ENCODE results near the gene AP2M1. TPM values are rescaled to one million over a fixed set of nuclear protein-coding genes. Genes with fewer than 3 reads are reported as not detected.

The AP2M1 gene
- total and polyA plus RNA-seq, 2 of the 8 experiments (the other 6 are each of a cell fraction or from before 2014, with no cell fraction given): 403 to 454 TPM

DNA sequence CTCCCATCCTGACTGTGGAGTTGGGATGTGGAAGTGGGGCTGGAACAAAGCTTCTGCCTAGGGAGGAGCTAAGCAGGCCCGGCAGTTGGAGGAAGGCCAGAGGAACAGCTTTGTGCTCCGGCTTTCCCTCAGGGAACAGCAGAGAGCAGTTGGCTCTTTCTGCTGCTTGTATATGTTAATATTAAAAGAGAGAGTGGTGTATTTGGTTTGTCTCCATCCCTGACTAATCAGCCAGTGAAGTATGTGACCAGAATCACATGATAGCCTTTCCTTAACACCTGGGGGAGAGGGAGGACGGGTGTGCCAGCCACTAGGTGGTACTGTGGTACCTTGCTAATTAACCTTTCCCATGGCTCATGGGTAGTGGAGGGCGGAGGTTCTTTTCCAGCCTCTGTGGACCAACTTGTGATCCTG, 29.5 kb upstream of the AP2M1 start:
- Histone ChIP-seq H4K20me1 (replicated peaks in 1 of 2; ENCODE audit: control insufficient read depth in 1 of 2, insufficient read depth in 2 of 2, low read length in 2 of 2) (peaks cover 0 to 3% of the 10 kb centered on the region in 2 experiments), H2BK20ac (ENCODE audit: low read length) (no peak overlapping the region), H3K36me3 (ENCODE audit: control insufficient read depth in 2 of 4, insufficient read depth in 4 of 4, low read length in 3 of 4) (peaks cover 11 to 51% (median 34%) of the 10 kb centered on the region in 4 experiments), H2BK15ac (ENCODE audit: low read length) (no peak overlapping the region), H3K56ac (replicated peaks; ENCODE audit: insufficient read length, low read depth, low read length) (no peak overlapping the region), H3K79me2 (ENCODE audit: control insufficient read depth in 1 of 2, insufficient read depth in 2 of 2, low read length in 2 of 2) (no peaks in the 10 kb centered on the region; a peak in 1 of 4 replicates), H2BK120ac (replicated peaks; ENCODE audit: low read depth, low read length) (no peak overlapping the region), H4K91ac (replicated peaks; ENCODE audit: insufficient read length, low read length) (no peak overlapping the region), H3K4me2 (ENCODE audit: insufficient read depth in 1 of 2, low read depth in 2 of 2, low read length in 2 of 2) (no peak overlapping the region), H3K4ac (replicated peaks; ENCODE audit: insufficient read length, low read depth, low read length) (no peak overlapping the region), H2BK12ac (ENCODE audit: low read depth, low read length) (no peak overlapping the region), H3K18ac (ENCODE audit: extremely low read depth, low read length) (no peak overlapping the region), H3K27ac (ENCODE audit: low read depth, low read length) (no peak overlapping the region), H4K5ac (ENCODE audit: insufficient read length, low read depth, low read length) (no peak overlapping the region), H3K4me1 (replicated peaks in 1 of 4; ENCODE audit: control insufficient read depth in 3 of 4, insufficient read depth in 4 of 4, low read length in 3 of 4) (no peaks in the 10 kb centered on the region), H3K23ac (ENCODE audit: insufficient read length) (no peak overlapping the region), H2AFZ (ENCODE audit: low read length) (no peak overlapping the region), H2AK5ac (ENCODE audit: low read depth, low read length) (no peak overlapping the region), H2BK5ac (ENCODE audit: low read depth, low read length) (no peak overlapping the region), H3K14ac (ENCODE audit: insufficient read length) (no peak overlapping the region), H3K4me3 (ENCODE audit: extremely low read depth in 1 of 4, insufficient read depth in 2 of 4, low read depth in 3 of 4, low read length in 4 of 4) (no peak overlapping the region), H3K23me2 (ENCODE audit: low read depth, low read length) (no peaks in the 10 kb centered on the region), H3K9ac (replicated peaks in 1 of 4; ENCODE audit: extremely low read depth in 1 of 4, low read depth in 3 of 4, low read length in 3 of 4) (no peak overlapping the region), H3K79me1 (ENCODE audit: low read depth, low read length) (peaks cover 2% of the 10 kb centered on the region; the same call in 1 of the 2 replicates), H3K9me3 (ENCODE audit: insufficient read depth in 2 of 2, low read depth in 1 of 2, low read length in 1 of 2) (no peaks in the 10 kb centered on the region), H3K27me3 (replicated peaks in 1 of 4; ENCODE audit: control insufficient read depth in 3 of 4, extremely low read depth in 1 of 4, insufficient read depth in 3 of 4, low read length in 3 of 4) (no peaks in the 10 kb centered on the region), H4K8ac (ENCODE audit: extremely low read depth, insufficient read depth, low read length) (no peak overlapping the region)
- POLR2A ChIA-PET (ENCODE audit: partially characterized antibody): interaction anchor here (0.9 to 4.6 kb wide), 12 partner anchors 10 to 168 kb away, joined by 3 to 26 read pairs (median 4); partner anchors contain the start of genes ALG3 and EIF2B5
- 72% methylated on average over 4 of the region's 4 CpGs; no CpG with 5 or more reads in 1 of the 2 experiments for WGBS, 2 experiments (ENCODE audit: extremely low coverage in 1 of 2, insufficient coverage in 1 of 2, insufficient read length in 1 of 2, insufficient replicate concordance in 2 of 2, low coverage in 1 of 2, low lambda C conversion rate in 2 of 2, missing lambda C conversion rate in 1 of 2)
- FAIRE-seq (peak; percentile 91), DNase-seq (ENCODE audit: low read depth in 1 of 2, low spot score in 2 of 2) (peak in 1 of 2 experiments; percentile 62)
- CTCF ChIA-PET (ENCODE audit: partially characterized antibody): interaction anchor here (0.7 to 3.5 kb wide), 42 partner anchors 9 to 252 kb away, joined by 3 to 28 read pairs (median 4); partner anchors contain the start of genes ABCF3, AP2M1, EEF1AKMT4 and EIF2B5
- TF ChIP-seq SIN3A (conservative IDR thresholded peaks at IDR 0.05 in 1 of 2, IDR thresholded peaks at IDR 0.05 in 1 of 2; ENCODE audit: low read depth in 1 of 2, low read length in 2 of 2): peak in 1 of 2 experiments; percentile 59; a peak in 1 of 4 replicates
- TF ChIP-seq SP1 (IDR thresholded peaks at IDR 0.05; ENCODE audit: low read depth, low read length): no peak
- TF ChIP-seq CHD1 (IDR thresholded peaks at IDR 0.05; ENCODE audit: low read depth, low read length): no peak
- TF ChIP-seq MAFK (IDR thresholded peaks at IDR 0.05; ENCODE audit: low read depth, low read length): no peak
- no peak for TF ChIP-seq POLR2A (IDR thresholded peaks at IDR 0.05; ENCODE audit: control extremely low read depth in 1 of 2, low read depth in 2 of 2, low read length in 2 of 2)
- TF ChIP-seq PHF8 (conservative IDR thresholded peaks at IDR 0.05; ENCODE audit: low read depth, low read length): no peak
- TF ChIP-seq, protein P1, sequence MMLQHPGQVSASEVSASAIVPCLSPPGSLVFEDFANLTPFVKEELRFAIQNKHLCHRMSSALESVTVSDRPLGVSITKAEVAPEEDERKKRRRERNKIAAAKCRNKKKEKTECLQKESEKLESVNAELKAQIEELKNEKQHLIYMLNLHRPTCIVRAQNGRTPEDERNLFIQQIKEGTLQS (IDR thresholded peaks at IDR 0.05; ENCODE audit: insufficient read depth, low read depth, low read length): no peak
- no peak for TF ChIP-seq EP300 (IDR thresholded peaks at IDR 0.05; ENCODE audit: borderline replicate concordance in 1 of 2, low read depth in 2 of 2, low read length in 2 of 2)
- TF ChIP-seq, protein P2, sequence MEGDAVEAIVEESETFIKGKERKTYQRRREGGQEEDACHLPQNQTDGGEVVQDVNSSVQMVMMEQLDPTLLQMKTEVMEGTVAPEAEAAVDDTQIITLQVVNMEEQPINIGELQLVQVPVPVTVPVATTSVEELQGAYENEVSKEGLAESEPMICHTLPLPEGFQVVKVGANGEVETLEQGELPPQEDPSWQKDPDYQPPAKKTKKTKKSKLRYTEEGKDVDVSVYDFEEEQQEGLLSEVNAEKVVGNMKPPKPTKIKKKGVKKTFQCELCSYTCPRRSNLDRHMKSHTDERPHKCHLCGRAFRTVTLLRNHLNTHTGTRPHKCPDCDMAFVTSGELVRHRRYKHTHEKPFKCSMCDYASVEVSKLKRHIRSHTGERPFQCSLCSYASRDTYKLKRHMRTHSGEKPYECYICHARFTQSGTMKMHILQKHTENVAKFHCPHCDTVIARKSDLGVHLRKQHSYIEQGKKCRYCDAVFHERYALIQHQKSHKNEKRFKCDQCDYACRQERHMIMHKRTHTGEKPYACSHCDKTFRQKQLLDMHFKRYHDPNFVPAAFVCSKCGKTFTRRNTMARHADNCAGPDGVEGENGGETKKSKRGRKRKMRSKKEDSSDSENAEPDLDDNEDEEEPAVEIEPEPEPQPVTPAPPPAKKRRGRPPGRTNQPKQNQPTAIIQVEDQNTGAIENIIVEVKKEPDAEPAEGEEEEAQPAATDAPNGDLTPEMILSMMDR (IDR thresholded peaks at IDR 0.05; ENCODE audit: control extremely low read depth in 1 of 3, insufficient read depth in 1 of 3, low read depth in 1 of 3, low read length in 3 of 3): peak; percentile 72 to 82 (median 73)
